NCI-H524 treated with DMSO at 0.1 percent for 48 hours (cell line): ENCODE measurements around the gene IRF2.
"Not testable (repeated sequence)": the region's sequence is repeated elsewhere in the genome, so short reads cannot be mapped to it uniquely, and the experiment has no call there.

Source experiments
- DNase-seq: peaks from one replicate; lab custom pipeline; 2025; lab: John Stamatoyannopoulos, UW

The IRF2 gene

DNA sequence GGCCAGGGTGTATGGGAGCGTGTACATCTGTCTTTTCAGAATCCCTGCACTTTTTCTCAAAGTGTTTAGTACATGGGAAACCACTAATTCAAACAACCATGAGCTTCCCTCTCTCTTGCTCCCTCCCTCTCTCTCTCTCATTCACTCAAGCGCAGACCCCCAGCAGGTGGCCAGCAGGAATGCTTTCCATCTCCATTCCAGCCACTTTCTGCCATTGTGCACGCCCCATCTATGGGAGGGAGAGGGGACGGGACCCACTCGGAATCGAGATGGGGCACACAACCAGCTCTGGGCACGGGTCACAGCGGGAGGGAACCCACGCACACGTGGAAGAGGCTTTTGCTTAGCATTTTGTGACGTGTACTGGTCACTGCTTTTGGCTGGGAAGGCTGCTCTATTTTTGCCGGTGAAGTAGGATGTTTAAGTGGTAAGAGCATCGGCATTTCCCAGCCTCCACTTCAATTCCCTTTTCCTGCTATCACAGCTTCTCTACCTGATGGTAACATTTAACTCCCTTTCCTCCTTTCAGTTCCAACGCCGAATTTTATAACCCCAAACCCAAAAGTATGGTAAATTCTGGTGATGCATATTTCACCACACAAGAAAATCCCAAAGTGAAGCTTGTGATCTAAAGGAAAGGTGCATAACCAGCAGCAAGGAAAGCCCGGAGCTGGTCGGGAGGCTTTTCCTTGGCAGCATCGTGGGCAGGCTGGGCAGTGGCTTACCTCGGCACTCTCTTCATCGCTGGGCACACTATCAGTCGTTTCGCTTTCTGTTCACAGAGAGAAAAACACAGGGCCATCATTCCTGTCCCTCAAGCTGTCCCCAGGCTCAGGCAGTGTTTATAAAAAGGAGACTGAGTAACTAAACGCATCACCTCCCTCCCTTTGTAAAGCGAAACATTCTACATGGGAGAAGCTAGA is 84.1 kb downstream of the IRF2 start:
- no peak for DNase-seq

DNA sequence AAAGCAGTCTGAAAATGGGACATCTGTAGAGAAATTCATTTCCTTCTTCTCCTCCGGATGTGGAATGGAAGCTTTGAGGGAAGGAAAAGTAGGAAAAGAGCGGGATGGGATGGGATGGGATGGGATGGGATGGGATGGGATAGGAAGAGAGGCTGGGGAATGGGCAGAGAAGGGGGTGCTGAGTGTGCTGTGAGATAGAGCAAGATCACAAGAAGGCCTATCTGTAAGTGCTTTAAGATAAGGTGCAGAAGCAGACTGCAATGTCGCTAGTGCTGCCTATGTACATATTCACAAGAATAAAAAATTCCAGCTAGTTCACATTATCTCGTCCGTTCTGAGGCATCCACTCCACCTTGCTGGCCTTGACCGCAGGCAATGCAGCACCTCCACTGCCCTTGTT is 86.2 kb downstream of the IRF2 start:
- DNase-seq, result no peak

DNA sequence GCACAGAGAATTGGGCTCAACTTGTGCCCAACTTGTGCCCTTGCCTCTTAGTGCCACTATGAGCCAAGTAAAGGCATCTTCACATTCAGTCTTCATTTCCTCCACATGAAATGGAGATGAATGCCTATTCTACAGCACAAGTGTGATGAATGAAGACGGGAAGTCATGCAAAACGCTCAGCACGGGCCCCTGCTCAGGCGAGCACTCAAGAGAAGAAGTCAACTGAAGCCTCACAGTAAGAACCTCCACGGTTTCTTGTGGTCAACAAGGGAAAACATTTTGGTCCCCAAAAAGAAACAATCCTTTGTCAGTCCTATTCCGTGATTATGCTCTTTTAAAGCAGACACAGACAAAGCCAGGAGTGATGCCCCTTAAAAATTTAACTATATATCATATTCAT is 87.0 kb downstream of the IRF2 start:
- no peak for DNase-seq

DNA sequence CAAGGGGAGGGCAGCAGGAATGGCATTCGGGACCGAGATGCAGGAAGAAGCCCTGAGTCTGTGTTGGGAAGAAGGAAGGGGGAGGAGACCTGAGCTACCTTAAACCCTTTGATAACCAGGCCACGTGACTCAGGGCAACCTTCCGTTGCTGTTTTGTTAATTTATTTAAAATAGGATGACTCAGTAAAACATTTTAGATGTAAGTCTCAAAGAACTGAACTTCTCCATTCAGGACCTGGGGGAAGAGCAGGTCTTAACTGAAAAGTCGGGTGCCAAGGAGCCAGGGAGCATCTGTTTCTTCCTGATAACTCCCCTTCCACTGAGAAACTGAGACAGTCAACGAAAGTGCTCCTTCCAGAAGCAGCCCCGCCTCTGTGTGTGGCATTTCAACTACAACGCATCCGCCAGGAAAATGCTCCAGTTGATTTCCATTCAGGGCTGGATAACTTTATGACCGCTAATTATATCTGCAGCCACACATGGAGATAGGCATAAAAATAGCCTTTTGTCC is 88.0 kb downstream of the IRF2 start:
- DNase-seq, result no peak

DNA sequence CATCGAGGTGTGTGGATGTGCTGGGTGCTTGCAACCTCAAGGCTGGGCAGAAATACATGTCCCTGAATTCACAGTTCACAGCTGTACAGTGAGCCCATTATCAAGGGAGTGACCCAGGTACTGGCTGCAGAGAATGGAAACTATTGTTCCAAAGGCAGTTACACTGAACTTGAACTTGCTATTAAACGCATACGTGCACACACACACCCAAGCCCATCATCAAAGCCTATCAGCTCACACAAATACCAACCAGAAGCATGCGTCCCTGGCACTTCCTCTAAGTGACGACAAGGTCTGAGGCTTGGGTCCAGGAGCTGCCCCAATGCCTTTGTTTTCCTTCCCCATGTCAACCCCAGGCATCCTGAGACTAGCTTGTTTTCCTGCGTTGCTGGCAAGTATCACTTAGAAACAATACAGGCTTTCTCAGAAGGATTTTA is 88.6 kb downstream of the IRF2 start:
- DNase-seq, result no peak

DNA sequence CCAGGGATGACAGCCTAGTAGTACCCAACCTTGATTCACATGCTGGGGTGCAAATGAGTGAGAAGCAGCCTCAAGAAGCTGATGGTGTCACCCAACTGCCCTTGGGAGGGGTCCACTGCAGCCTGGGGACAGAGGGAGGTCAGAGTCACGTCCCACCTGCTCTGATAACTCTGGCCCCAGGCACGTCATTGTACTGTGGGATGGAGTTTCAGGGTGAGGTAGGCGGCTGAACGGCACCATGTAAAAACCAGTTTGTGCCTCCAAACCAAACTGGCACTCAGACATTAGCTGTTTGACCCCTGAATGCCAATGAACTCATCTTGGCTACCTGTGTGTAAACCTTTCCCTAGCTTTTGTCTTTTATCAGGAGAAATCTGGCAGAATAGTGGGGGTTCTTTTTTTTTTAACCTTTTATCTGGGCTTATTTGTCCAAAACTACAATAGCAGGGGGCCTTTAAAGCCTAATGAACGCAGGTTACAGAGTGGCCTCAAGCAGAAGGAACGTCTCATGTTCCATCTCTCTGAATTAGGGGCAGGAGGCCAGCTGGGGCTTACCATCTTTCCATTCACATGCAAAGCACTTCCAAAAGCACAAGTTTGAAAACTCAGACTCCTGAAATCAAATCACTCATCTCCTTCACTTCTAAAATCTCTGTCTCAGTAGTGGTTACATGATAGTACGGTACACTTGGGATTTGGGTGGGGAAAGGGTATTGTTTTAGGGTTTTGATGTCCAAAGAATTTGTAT is 89.4 kb downstream of the IRF2 start:
- DNase-seq, result no peak

DNA sequence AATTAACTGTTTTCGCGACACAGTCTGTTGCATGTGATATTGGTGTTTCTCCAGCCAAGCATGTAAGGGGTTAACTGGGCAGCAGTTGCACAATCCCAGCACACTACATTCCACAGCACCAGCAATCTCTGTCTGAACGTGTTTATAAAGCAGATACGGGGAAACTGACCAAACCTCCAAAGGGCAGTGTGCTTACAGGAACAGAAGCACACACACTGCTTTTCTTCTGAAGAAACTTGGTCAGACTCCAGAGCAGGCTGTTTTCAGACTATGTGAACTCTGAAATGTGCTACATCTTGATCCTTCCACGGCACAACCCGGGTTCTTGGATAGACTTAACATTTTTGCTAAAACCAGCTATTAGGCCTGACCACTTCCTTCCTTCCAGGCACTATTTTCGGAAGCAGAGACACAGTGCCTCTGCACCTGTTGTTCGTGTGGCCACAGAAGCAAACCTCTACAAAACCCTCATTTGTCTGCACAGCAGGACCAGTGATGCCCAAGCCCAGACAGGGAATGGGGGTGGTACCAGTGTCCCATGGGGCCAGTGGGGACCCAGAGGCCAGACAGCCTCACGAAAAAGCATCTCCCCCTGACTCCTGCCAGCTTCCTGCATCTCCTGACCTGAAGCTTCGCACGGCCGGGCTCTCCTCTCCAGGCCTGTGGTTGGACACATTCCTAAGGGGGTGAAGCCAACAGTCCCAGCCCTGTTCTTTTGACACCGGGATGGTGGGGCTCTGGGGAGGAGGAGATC is 90.1 kb downstream of the IRF2 start:
- no peak for DNase-seq

DNA sequence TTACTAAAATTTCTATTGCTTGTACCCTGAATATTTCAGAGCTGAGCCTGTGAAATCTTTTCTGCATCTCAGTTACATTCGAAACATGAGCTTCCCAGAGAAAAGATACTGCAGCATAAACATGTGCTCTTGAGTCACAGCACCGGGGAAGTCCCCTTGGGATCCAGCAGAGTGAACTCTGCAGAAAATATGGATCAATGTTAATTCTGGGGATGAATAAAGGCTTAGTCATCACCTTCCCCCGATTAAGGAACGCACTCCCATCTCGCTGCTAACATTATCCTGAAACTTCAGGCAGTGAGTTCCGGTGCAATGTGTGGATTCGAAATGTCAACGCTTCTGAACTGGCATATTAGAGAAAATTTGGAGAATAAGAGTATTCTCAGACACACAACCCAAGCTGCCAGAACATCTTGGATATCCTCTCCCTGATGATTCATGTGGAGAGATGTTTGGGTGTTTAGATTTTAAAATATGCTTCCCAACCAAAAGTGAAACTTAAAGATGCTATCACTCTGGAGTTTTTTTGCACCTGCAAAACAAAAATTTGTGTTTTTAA is 90.8 kb downstream of the IRF2 start:
- no peak for DNase-seq

DNA sequence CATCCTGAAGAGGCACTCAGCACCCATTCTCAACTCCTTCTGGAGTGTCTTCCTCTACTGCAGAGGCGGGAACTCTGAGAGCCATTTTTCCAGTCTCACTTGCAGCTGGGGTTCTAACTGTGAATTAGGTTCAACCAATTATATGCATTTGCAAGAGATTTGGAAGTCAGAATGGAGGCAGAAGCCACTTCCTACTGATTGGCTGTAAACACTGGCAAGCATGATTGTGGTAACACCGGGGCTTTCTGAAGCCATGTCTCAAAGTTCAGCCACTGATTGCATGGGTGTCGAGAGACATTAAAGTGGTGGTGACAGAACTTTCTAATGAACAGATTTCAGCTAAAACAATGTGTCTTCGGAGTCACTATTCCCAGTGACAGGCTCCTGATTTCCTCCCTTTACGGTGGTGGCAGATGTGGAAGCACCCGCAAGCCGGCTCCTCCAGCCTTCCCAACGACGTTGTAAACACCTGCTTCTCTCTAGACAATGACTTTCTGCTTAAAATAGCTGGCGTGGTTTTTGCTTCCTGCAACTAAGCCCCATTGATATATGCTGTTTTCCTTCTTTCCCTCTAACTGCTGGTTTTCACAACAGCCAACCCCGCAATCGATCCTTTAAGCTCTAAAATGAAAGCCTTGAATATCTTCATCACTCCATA is 92.0 kb downstream of the IRF2 start:
- DNase-seq, result no peak

DNA sequence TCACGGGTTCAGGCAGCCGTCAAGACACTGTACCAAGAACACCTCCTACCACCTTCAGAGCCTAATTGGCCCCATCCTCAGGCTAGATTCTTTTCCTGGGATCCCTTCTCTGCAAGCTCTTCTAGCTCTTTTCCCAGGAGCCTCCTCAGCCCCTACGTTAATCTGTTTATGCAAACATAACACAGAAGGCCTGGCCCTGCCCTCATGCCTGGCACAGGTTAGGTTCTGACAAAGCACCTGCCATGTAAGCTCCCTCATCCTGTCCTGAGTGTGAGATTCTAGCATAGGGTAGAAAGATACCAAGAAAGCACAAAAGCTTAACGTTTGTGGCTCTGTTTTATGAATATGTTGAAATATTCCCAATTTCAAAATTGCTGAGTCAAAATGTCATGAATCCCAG is 93.6 kb downstream of the IRF2 start:
- no peak for DNase-seq

DNA sequence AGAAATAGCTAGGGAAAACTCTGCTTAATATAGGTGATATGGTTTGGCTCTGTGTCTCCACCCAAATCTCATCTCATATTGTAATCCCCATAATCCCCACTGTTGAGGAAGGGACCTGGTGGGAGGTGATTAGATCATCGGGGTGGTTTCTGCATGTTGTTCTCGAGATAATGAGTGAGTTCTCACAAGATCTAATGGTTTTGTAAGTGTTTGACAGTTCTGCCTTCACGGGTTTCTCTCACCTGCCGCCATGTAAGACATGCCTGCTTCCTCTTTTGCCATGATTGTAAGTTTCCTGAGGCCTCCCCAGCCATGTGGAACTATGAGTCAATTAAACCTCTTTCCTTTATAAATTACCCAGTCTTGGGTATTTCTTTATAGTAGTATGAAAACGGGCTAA is 94.1 kb downstream of the IRF2 start:
- not testable (repeated sequence) for DNase-seq

DNA sequence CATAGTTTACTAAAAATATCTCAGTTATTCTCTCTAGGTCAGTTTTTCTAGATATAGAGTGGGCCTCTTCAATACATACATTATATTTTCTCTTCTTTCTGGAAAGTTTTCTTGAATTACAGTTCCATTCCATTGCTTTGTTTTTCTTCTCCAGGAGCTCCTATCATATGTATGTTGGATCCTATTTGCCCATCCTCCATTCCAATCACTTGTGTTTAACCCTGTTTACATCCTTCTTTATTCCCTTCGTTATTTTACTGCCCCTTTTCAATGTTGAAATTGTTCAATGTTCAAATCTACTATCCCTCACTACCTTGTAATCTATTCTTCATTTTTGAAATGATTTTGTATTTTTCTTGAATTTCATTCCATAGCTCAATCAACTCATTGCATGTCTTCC is 97.4 kb downstream of the IRF2 start:
- DNase-seq, result no peak

DNA sequence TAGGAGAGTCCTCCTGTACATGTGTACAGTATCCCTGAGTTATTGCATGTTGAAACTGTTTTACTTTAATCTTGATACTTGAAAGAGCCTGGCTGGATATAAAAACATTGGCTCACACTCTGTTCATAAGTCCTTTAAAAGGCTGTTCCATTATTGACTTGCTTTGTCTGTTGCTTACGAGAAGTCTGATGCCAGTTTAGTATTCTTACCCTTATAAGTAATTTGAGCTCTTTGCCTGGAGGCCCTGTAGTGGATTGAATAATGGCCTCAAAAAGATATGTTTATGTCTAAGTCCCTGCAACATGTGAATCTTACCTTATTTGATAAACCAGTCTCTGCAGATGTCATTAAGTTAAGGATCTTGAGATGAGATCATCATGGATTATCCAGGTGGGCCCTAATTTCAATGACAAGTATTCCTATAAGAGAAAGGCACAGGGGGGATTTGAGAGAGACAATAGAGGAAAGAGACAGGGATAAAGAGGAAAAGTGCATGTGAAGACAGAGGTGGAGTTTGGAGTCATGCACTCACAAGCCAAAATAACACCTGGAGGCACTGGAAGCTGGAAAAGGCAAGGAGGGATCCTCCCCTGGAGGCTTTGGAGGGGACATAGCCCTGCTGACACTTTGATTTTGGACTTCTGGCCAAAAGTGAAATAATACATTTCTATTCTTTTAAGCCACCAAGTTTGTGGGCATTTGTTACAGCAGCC is 98.1 kb downstream of the IRF2 start:
- DNase-seq, result no peak

DNA sequence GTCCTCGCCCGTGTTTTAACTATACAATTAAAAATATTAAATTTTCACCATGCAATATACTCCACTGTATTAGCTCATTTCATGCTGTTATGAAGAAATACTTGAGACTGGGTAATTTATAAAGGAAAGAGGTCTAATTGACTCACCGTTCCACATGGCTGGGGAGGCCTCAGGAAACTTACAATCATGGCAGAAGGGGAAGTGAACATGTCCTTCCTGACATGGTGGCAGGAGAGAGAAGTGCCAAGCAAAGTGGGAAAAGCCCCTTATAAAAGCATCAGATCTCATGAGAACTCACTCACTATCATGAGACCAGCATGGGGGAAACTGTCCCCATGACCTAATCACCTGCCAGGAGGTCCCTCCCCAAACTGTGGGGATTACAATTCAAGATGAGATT is 98.7 kb downstream of the IRF2 start:
- DNase-seq, result not testable (repeated sequence)

DNA sequence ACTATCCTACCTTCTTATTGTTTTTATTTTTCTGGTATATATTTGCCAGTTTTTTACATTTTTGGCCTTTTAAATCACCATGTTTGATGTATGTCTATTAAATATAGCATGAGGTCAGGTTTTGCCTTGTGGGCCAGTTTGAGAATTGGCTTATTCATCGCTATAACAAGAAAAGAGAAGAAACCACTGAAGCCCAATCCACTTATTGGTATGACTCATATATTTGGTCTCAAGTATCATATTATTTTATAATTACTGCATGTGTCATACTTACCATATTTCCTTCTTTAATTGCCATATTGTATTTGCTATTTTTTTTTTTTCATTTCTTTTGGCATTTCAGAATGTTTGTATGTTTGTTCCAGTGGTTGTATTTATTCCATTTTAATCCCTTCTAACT is 99.3 kb downstream of the IRF2 start:
- DNase-seq, result no peak

DNA sequence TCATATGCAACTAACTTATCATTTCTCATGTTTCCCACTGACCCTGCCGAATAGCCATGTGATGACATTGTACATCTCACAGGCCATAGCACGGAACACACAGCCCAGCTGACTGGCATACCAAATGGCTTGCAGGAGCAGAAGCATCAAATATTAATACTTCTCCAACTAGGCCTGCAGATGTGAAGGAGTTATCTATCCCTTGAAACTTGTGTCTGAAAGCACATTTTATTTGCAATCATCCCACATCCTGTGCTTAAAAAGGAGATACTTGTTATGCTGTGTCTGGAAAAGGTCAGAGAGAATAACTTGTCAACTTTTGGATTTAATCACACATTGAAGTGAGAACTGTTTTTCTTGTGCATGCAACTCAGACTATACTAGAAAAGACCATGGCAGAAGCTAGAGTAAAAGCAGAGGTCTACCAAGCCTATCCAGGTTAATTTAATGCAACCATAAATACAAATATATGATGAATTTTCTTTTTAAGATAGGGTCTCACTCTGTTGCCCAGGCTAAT is 100.4 kb downstream of the IRF2 start:
- no peak for DNase-seq

DNA sequence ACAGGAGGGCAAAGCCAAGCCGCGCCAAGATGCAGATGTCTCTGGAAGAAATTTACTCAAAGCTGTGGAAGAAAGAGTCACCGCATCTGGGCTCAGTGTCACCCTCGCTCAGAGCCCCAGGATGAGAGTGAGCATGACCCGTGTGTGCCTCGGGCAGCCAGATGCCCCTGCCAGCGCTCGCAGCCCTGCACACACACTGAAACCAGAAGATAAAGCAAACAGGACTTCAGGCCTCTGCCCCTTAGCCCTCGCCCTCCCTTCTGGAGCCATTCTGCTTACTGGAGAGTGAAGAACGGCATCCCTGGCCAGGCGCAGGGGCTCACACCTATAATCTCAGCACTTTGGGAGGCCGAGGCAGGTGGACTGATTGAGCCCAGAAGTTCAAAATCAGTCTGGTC is 103.0 kb downstream of the IRF2 start:
- DNase-seq, result no peak

DNA sequence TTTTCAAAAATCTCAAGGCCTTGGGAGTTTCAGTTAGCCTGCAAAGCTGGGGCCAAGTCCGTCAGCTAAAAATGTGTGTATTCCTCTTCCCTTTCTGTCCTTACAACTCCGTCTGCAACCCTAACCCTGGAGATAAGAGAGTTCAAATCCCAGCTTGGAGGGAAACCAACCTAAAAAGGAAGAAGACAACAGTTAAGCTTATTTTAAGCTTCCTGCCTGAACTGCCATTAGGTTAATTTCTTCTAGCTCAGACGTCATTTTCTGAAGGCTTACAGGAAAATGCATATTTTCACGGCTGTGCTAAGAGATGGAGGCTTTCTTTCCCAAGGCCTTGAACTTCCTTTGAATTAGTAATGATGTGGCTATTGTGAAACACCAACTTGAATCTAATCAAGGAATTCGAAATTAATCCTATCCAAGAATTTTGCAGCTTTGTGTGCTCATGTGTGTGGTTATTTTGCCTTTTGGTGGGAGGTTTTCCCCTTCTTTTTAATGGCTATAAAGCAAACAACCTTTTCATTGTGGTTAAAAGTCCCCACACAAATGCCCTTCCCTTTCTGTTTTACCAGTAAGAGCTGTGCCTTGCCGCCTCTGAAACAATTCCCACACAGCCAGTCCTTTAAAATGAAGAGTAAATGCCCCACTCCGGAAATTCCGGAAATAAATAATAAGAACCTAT is 103.5 kb downstream of the IRF2 start:
- no peak for DNase-seq

DNA sequence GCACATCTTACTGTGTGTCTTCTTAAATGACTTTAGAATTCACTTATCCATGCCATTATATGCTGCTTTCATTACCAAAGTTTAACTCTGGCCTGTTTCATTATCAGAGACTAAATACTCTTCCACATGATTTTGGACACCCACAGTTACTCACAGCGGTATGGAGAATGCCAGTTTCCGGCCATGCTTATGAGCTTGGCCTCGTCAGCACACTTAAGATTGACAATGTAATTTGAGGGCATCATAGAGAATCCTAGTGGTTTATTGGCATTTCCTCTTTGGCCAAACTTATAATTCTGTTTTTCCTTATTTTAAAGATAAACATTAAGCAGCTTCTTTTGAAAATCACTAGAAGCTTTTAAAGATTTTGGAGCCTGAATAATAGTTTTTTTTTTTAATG is 104.5 kb downstream of the IRF2 start:
- DNase-seq, result no peak

DNA sequence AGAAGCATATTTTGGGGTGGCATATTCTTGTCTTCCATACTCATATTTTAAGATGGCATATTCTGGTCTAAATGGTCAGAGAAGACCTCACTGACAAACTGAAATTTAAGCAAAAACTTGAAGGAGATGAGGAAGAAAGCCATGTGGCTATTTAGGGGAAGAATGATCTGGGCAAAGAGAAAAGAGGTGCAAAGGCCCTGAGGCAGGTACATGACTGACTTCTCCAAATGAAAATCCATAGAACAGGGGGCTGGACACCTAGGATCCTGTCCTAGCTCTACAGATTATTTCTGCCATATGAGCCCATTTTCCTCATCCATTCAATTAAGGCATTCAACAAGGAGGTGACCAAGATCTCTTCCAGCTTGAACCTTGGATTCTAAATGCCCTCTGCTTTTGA is 105.6 kb downstream of the IRF2 start:
- DNase-seq, result no peak
